Activated CD4-positive, alpha-beta T cell treated with anti-CD3 and anti-CD28 coated beads, Interleukin-2, amount 50 U/mL, for 16 hours (primary cell): ENCODE measurements around the gene GRM4.

ENCODE experiments used
- DNase-seq: peaks from one replicate; pipeline ENCODE4 v3.0.0-alpha.2; 2020

Gene GRM4

GRCh38 chr6:33989016-33989854 is 156.7 kb downstream of the GRM4 start:
- no peak for DNase-seq

- DNase-seq = no peak
Observed at GRCh38 chr6:33988121-33989015, 157.5 kb downstream of the GRM4 start.

DNA sequence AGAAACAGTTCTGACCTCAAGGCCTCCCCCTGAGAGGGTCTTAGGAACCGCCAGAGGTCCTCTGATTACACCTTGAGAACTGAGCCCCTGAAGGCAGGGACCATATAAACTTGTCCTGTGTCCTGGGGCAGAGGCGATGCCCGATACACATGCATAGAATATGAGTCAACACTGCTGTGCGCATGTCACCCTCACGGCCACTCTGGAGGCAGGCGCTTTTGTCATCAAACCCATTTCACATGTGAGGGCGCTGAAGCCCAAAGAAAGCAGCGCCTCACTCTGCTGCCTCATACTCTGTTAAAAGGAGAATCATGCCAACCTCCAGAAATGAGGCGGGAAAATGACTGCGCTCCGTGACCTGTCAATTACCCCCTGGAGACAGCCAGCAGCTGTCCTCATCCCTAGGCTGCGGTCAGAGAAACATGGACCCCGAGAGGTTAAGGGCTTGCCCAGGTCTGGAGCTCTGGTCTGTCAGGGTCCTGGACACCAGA is 158.3 kb downstream of the GRM4 start:
- no peak for DNase-seq

GRCh38 chr6:33985947-33986346 is 159.9 kb downstream of the GRM4 start:
- DNase-seq = no peak

GRCh38 chr6:33985313-33985751 is 160.6 kb downstream of the GRM4 start:
- no peak for DNase-seq

GRCh38 chr6:33984466-33985312 is 161.2 kb downstream of the GRM4 start:
- no peak for DNase-seq

GRCh38 chr6:33983721-33984465 is 162.0 kb downstream of the GRM4 start:
- no peak for DNase-seq

DNA sequence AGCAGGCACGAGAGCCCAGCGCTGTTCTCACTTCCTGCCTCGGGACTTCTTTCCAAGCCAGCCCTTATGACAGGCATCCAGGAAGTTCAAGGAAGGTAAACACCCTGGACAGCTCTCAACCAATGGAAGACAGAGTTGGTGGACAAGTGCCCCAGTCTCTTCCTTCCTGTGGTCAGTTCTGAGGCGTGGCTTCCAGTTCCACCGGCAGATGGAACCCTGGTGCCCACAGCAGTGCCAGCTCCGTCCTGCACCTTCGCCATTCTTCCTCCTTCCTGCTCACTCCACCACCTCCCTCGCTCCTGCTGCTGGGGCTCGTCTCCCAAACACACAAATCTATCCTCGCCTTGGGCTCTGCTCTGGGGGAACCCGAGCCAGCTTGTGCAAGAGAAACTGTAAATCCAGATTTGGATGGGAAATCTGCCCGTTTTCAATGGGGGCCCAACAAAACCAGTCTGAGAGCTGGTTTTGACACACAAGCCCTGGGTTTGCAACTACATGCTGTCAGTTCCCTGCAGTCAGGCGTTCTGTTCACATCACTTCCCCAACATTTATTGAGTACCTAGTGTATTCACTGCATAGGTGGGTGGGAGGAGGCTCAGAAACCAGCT is 162.7 kb downstream of the GRM4 start:
- DNase-seq = no peak

GRCh38 chr6:33981861-33982260 is 164.0 kb downstream of the GRM4 start:
- no peak for DNase-seq

- no peak for DNase-seq
Observed at GRCh38 chr6:33981421-33981820, 164.5 kb downstream of the GRM4 start.

DNA sequence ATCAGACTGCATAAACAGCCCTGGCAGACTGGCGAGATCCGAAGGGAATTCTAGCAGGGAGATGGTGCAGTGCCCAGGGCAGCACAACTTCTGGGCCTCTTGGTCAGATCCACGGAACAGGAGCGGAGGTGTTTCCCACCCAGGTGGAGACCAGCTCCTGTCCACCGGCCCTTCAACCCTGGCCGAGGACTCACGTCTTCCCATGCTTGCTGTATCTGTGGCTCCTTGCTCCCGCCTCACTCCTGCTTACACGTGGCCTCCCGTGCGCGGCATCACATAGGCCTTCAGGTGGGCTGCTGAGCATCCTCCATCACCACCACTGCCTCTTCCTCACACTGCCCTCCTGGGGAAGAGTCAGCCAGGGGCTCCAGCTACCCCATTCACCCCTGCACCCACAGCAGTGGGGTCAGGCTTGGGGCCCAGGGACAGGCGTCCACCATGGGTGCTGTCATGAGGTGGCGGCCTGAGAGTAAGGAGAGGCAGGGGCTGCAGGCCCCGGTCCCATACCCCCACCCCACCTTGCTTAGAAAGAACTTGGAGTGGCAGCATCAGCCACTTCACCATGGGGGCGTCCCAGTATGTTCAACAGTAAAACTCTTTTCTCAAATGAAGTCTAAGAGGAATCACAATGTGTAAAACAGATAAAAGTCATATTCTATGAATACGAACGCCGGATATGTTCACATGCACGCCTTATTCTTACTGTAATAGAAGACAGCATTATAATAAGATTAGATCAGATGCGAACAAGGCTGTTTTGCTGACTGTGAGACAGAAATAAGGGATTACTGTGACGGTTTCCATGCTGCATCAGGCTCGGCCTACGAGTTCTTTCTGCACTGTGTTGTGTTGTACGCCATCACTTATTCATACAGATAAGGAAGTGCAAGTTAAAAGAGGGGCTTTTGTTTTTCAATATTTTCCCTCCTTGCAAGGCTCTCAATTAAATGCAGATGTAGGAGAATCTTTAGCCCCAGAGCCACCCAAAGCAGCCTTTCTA is 165.4 kb downstream of the GRM4 start:
- DNase-seq = no peak

GRCh38 chr6:33979750-33980149 is 166.1 kb downstream of the GRM4 start:
- no peak for DNase-seq

DNA sequence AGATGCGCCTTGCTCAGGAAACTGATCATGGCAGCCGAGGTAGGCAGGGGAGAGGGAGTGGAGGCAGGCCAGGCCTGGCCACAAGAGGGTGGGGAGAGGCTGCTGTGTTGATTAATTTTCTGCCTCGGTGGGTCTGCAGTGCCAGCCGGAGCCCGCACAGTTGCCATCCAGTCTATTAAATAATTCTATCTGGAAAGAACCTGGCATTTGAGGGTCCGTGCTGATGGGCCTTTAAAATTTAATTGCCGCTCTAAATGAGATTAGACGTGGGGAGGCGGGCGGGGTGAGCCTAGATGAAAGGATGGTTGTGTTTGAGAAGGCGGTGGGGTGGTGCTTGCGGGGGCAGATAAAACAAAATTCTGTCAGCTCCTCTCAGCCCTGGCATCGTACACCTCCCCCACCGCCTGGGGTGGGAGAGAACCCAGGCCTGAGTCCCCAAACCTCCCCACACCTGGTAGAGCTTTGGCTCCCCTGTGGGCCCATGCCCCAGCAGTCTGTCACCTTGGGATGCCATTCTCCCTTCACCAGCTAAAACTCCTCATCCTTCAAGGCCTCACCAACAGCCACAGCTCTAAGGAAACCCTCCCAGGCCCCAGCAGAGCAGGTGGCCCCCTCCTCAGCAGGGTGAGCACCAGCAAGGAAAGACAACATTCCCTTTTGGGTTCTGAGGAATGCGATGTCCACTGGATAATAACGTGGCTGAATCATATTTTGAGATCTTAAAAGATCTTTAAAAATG is 167.3 kb downstream of the GRM4 start:
- DNase-seq = no peak

GRCh38 chr6:33977606-33978411 is 168.1 kb downstream of the GRM4 start:
- DNase-seq = no peak

DNA sequence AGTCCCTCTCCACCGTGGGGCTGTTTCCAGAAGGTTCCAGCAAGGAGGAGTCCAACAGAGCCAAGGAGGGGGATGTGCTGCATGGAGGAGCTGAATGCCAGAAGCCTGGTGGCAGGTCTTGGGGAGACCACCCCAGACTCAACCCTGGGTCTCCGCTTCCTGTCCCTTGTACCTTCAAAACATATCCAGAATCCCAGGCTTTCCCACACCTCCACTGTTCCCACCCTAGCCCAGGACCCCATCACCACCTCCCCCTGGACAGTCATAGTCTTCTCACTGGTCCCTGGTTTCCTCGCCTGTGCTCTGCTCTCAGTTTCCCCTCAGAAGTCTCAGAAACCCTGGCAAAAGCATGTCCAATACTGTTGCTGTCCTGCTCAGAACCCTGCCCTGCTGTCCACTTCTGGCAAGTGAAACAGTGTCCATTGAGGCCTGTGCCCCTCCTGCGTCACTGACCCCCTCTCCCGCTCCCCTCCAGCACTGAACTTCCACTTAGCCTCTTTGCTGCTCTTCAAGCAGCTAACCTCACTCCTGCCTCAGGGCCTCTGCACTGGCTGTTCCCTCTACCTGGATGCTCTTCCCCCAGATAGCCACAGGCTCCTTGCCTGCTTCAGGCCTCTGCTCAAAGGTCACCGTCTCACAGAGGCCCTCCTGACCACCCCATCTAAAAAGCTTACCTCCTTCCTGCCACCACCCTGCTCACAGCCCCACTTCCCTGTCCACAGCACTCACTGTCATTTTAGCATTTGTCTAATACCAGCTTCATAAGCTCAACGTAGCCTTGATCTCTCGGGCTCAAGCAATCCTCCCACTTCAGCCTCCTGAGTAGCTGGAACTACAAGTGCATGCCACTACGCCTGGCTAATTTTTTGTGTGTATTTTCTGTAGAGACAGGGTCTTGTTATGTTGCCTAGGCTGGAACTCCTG is 169.2 kb downstream of the GRM4 start:
- DNase-seq = no peak

GRCh38 chr6:33975661-33976436 is 170.0 kb downstream of the GRM4 start:
- no peak for DNase-seq

DNA sequence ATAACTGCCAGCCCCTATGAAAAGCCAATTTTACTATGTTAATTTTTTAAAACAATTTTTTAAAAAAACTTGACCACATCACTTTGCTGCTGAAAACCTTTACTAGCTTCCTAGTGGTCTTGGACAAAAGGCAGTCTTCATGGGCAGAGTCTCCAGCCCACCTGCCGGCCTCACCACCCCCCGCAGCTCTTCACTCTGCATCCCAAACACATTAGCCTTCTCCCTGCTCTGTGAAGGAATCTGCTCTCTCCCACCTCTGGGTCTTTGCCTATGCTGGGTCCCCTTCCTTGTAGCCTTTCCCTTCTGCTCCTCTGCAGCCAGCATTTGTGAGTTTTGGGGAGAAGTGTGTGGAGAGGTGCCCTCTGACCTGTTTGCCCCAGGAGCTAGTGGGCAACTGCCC is 171.4 kb downstream of the GRM4 start:
- no peak for DNase-seq
